Measurements from ENCODE around the gene SOCS3. TPM values are rescaled to one million over a fixed set of nuclear protein-coding genes. Genes with fewer than 3 reads are reported as not detected.

The SOCS3 gene
- total RNA-seq, 1 donor from 2014 or later = 13.4 TPM

GRCh38 chr17:78316115-78316866, 43.6 kb downstream of the SOCS3 start:
- peak overlapping the region; percentile 81 for H3K9ac ChIP-seq (ENCODE audit: low read length)

GRCh38 chr17:78315355-78316114, 44.3 kb downstream of the SOCS3 start:
- no peaks in the 10 kb centered on the region for H4K20me1 ChIP-seq (ENCODE audit: insufficient read depth, low read length)
- no peak overlapping the region for H3K4me3 ChIP-seq (ENCODE audit: insufficient read depth, low read depth, low read length)
- Mint-ChIP-seq H3K4me3 (ENCODE audit: unreplicated experiment) (no peak overlapping the region), H3K27me3 (ENCODE audit: low read depth, unreplicated experiment) (peaks cover 18% of the 10 kb centered on the region), H3K36me3 (ENCODE audit: low read depth, unreplicated experiment) (no peaks in the 10 kb centered on the region), H3K4me1 (ENCODE audit: low read depth, unreplicated experiment) (peaks cover 23% of the 10 kb centered on the region), H3K9me3 (ENCODE audit: unreplicated experiment) (peaks cover 2% of the 10 kb centered on the region), H3K27ac (ENCODE audit: unreplicated experiment) (peak overlapping the region; percentile 93)
- H3K79me2 ChIP-seq (ENCODE audit: insufficient read depth, low read length) = no peaks in the 10 kb centered on the region
- peak overlapping the region; percentile 81 for H3K9ac ChIP-seq (ENCODE audit: low read length)
- no peaks in the 10 kb centered on the region for H3K27me3 ChIP-seq (ENCODE audit: insufficient read depth, low read length)
- H3K4me2 ChIP-seq (ENCODE audit: low read length) = peak overlapping the region; percentile 83
- H3K4me1 ChIP-seq (ENCODE audit: insufficient read depth, low read length) = peaks cover 37% of the 10 kb centered on the region
- H3K9me3 ChIP-seq (ENCODE audit: insufficient read depth, low read depth, low read length) = no peaks in the 10 kb centered on the region
- FAIRE-seq (no peak), DNase-seq (ENCODE audit: low read depth) (peak; percentile 84)
- H3K36me3 ChIP-seq (ENCODE audit: insufficient read depth, low read length) = no peaks in the 10 kb centered on the region
- H3K27ac ChIP-seq (ENCODE audit: low read depth, low read length) = peak overlapping the region; percentile 90
- TF ChIP-seq CTCF (IDR thresholded peaks at IDR 0.05; ENCODE audit: insufficient read depth, low read depth, low read length) = no peak
- TF ChIP-seq EZH2 (IDR thresholded peaks at IDR 0.05; ENCODE audit: insufficient read depth, low read length) = no peak
- H2AFZ ChIP-seq (ENCODE audit: low read depth, low read length) = peak overlapping the region; percentile 76

More at GRCh38 chr17:78316115-78316866, 43.6 kb downstream of the SOCS3 start:
- no peak for FAIRE-seq
- H3K79me2 ChIP-seq (ENCODE audit: insufficient read depth, low read length) = no peaks in the 10 kb centered on the region
- H3K36me3 Mint-ChIP-seq (ENCODE audit: low read depth, unreplicated experiment) = no peaks in the 10 kb centered on the region
- no peaks in the 10 kb centered on the region for H3K27me3 ChIP-seq (ENCODE audit: insufficient read depth, low read length)
- no peak for TF ChIP-seq EZH2 (IDR thresholded peaks at IDR 0.05; ENCODE audit: insufficient read depth, low read length)
- TF ChIP-seq CTCF (IDR thresholded peaks at IDR 0.05; ENCODE audit: insufficient read depth, low read depth, low read length) = no peak
- H3K4me1 Mint-ChIP-seq (ENCODE audit: low read depth, unreplicated experiment) = peaks cover 23% of the 10 kb centered on the region
- H3K27ac ChIP-seq (ENCODE audit: low read depth, low read length) = peak overlapping the region; percentile 90
- H4K20me1 ChIP-seq (ENCODE audit: insufficient read depth, low read length) = no peaks in the 10 kb centered on the region
- no peaks in the 10 kb centered on the region for H3K36me3 ChIP-seq (ENCODE audit: insufficient read depth, low read length)
- peak overlapping the region; percentile 13 for H3K4me3 Mint-ChIP-seq (ENCODE audit: unreplicated experiment)
- peak overlapping the region; percentile 93 for H3K27ac Mint-ChIP-seq (ENCODE audit: unreplicated experiment)
- peaks cover 16% of the 10 kb centered on the region for H3K27me3 Mint-ChIP-seq (ENCODE audit: low read depth, unreplicated experiment)
- no peak overlapping the region for H3K4me3 ChIP-seq (ENCODE audit: insufficient read depth, low read depth, low read length)
- no peak for DNase-seq (ENCODE audit: low read depth)
- no peaks in the 10 kb centered on the region for H3K9me3 ChIP-seq (ENCODE audit: insufficient read depth, low read depth, low read length)
- peaks cover 37% of the 10 kb centered on the region for H3K4me1 ChIP-seq (ENCODE audit: insufficient read depth, low read length)
- peak overlapping the region; percentile 83 for H3K4me2 ChIP-seq (ENCODE audit: low read length)
- H2AFZ ChIP-seq (ENCODE audit: low read depth, low read length) = peak overlapping the region; percentile 76
- H3K9me3 Mint-ChIP-seq (ENCODE audit: unreplicated experiment) = peaks cover 2% of the 10 kb centered on the region

Data from astrocyte (in vitro differentiated cells and primary cell).